Bone marrow (tissue), 2 donors: ENCODE results near the gene GALNT18.

Experiments used
- DNase-seq, 2 donors: peaks; one replicate each; lab custom pipeline; 2025; lab: John Stamatoyannopoulos, UW

Gene GALNT18

GRCh38 chr11:11525283-11525682, 96.5 kb downstream of the GALNT18 start:
- DNase-seq, result no peak

- no peak for DNase-seq
Measured at GRCh38 chr11:11524436-11525061, 97.3 kb downstream of the GALNT18 start.

- DNase-seq, result no peak
Measured at GRCh38 chr11:11522591-11522990, 99.2 kb downstream of the GALNT18 start.

GRCh38 chr11:11521306-11522002, 100.4 kb downstream of the GALNT18 start:
- no peak for DNase-seq

GRCh38 chr11:11520231-11521015, 101.4 kb downstream of the GALNT18 start:
- no peak for DNase-seq

GRCh38 chr11:11519184-11519583, 102.6 kb downstream of the GALNT18 start:
- DNase-seq, result no peak

GRCh38 chr11:11514246-11514645, 107.6 kb downstream of the GALNT18 start:
- DNase-seq, result no peak

GRCh38 chr11:11513422-11513821, 108.4 kb downstream of the GALNT18 start:
- no peak for DNase-seq

GRCh38 chr11:11512929-11513328, 108.9 kb downstream of the GALNT18 start:
- DNase-seq, result no peak

GRCh38 chr11:11512502-11512901, 109.3 kb downstream of the GALNT18 start:
- DNase-seq, result no peak

- DNase-seq, result no peak
Measured at GRCh38 chr11:11512090-11512489, 109.7 kb downstream of the GALNT18 start.

GRCh38 chr11:11510939-11511338, 110.9 kb downstream of the GALNT18 start:
- DNase-seq, result no peak

- no peak for DNase-seq
Measured at GRCh38 chr11:11505692-11506091, 116.1 kb downstream of the GALNT18 start.

GRCh38 chr11:11505190-11505589, 116.6 kb downstream of the GALNT18 start:
- no peak for DNase-seq

- no peak for DNase-seq
Measured at GRCh38 chr11:11504071-11504470, 117.7 kb downstream of the GALNT18 start.

GRCh38 chr11:11502263-11502861, 119.4 kb downstream of the GALNT18 start:
- no peak for DNase-seq

- DNase-seq, result no peak
Measured at GRCh38 chr11:11501546-11502262, 120.1 kb downstream of the GALNT18 start.

GRCh38 chr11:11500744-11501487, 120.9 kb downstream of the GALNT18 start:
- no peak for DNase-seq

GRCh38 chr11:11499300-11499699, 122.5 kb downstream of the GALNT18 start:
- DNase-seq, result no peak

- DNase-seq, result no peak
Measured at GRCh38 chr11:11498195-11498594, 123.6 kb downstream of the GALNT18 start.

GRCh38 chr11:11496879-11497278, 124.9 kb downstream of the GALNT18 start:
- DNase-seq, result no peak
